Ectodermal cell (in vitro differentiated cells): ENCODE results near the gene MECP2.
"Not testable (repeated sequence)": the region's sequence is repeated elsewhere in the genome, so short reads cannot be mapped to it uniquely, and the experiment has no call there.

ENCODE experiments used
- H3K27ac ChIP-seq: 2 replicates; pipeline ENCODE4 v1.7.0; 2013; ENCODE audit warnings: mild to moderate bottlenecking, low read depth, low read length; ENCODE audit not compliant: insufficient read depth, poor library complexity, severe bottlenecking
- H3K27me3 ChIP-seq: 2 replicates; pipeline ENCODE4 v1.7.0; 2013; ENCODE audit warnings: mild to moderate bottlenecking, low read length; ENCODE audit not compliant: insufficient read depth, control insufficient read depth, poor library complexity, severe bottlenecking
- H3K36me3 ChIP-seq: one replicate; pipeline ENCODE4 v1.7.0; 2013; ENCODE audit warnings: low read length; ENCODE audit not compliant: control insufficient read depth, insufficient read depth
- H3K4me1 ChIP-seq: one replicate; pipeline ENCODE4 v1.7.0; 2013; ENCODE audit warnings: low read length; ENCODE audit not compliant: control insufficient read depth, insufficient read depth
- H3K4me3 ChIP-seq: 2 replicates; pipeline ENCODE4 v1.7.0; 2013; ENCODE audit warnings: low read depth, low read length, control low read depth; ENCODE audit not compliant: insufficient read depth
- H3K9me3 ChIP-seq: 2 replicates; pipeline ENCODE4 v1.7.0; 2013; ENCODE audit warnings: mild to moderate bottlenecking, low read length, moderate library complexity; ENCODE audit not compliant: control insufficient read depth
- WGBS, 2 experiments: methylation state at CpG; one replicate each; pipeline ENCODE4 v1.1.7; 2013; ENCODE audit warnings: missing lambda C conversion rate in 2 of 2; 5-methylcytosine and 5-hydroxymethylcytosine counted together

Gene MECP2

GRCh38 chrX:153999359-154000037 lies 98.0 kb downstream of the MECP2 start:
- H3K27me3 ChIP-seq = no peaks in the 10 kb centered on the region
- no peaks in the 10 kb centered on the region for H3K9me3 ChIP-seq
- no peaks in the 10 kb centered on the region for H3K36me3 ChIP-seq
- H3K27ac ChIP-seq = no peak overlapping the region
- H3K4me3 ChIP-seq = no peak overlapping the region
- WGBS, 2 experiments = 68 to 73% methylated on average over 15 to 19 of the region's 19 CpGs
- H3K4me1 ChIP-seq = peaks cover 3% of the 10 kb centered on the region

- no peak overlapping the region for H3K4me3 ChIP-seq
- no peak overlapping the region for H3K27ac ChIP-seq
- H3K9me3 ChIP-seq = no peaks in the 10 kb centered on the region
- H3K4me1 ChIP-seq = no peaks in the 10 kb centered on the region
- WGBS, 2 experiments = 91 to 97% methylated on average over 8 of the region's 8 CpGs
- H3K27me3 ChIP-seq = no peaks in the 10 kb centered on the region
- H3K36me3 ChIP-seq = no peaks in the 10 kb centered on the region
Observed at GRCh38 chrX:153995504-153995903, 102.0 kb downstream of the MECP2 start.

- not testable (repeated sequence) for H3K9me3 ChIP-seq, H3K4me1 ChIP-seq, H3K36me3 ChIP-seq, H3K27me3 ChIP-seq, H3K27ac ChIP-seq, H3K4me3 ChIP-seq
- WGBS, 2 experiments = 83 to 89% methylated on average over 1 to 3 of the region's 5 CpGs
Observed at GRCh38 chrX:153994398-153994797, 103.1 kb downstream of the MECP2 start.

GRCh38 chrX:153993978-153994377 lies 103.5 kb downstream of the MECP2 start:
- Histone ChIP-seq H3K27ac (no peak overlapping the region), H3K27me3 (no peaks in the 10 kb centered on the region), H3K4me1 (no peaks in the 10 kb centered on the region), H3K4me3 (no peak overlapping the region), H3K9me3 (no peaks in the 10 kb centered on the region), H3K36me3 (no peaks in the 10 kb centered on the region)
- 87 to 89% methylated on average over 10 of the region's 10 CpGs for WGBS, 2 experiments

GRCh38 chrX:153993079-153993478 lies 104.4 kb downstream of the MECP2 start:
- 88 to 91% methylated on average over 12 of the region's 12 CpGs for WGBS, 2 experiments
- Histone ChIP-seq H3K4me3 (no peak overlapping the region), H3K9me3 (no peaks in the 10 kb centered on the region), H3K27ac (no peak overlapping the region), H3K36me3 (no peaks in the 10 kb centered on the region), H3K27me3 (no peaks in the 10 kb centered on the region), H3K4me1 (no peaks in the 10 kb centered on the region)

GRCh38 chrX:153992180-153992579 lies 105.3 kb downstream of the MECP2 start:
- Histone ChIP-seq H3K4me1 (no peaks in the 10 kb centered on the region), H3K36me3 (no peaks in the 10 kb centered on the region), H3K27me3 (no peaks in the 10 kb centered on the region), H3K9me3 (no peaks in the 10 kb centered on the region), H3K4me3 (no peak overlapping the region), H3K27ac (no peak overlapping the region)
- 96 to 97% methylated on average over 7 of the region's 8 CpGs for WGBS, 2 experiments

GRCh38 chrX:153991013-153991580 lies 106.4 kb downstream of the MECP2 start:
- Histone ChIP-seq H3K27me3 (no peaks in the 10 kb centered on the region), H3K4me3 (no peak overlapping the region), H3K36me3 (no peaks in the 10 kb centered on the region), H3K9me3 (no peaks in the 10 kb centered on the region), H3K4me1 (no peaks in the 10 kb centered on the region), H3K27ac (no peak overlapping the region)
- WGBS, 2 experiments = 100% methylated on average over 3 of the region's 3 CpGs

GRCh38 chrX:153989973-153990655 lies 107.4 kb downstream of the MECP2 start:
- WGBS, 2 experiments = 94 to 95% methylated on average over 14 of the region's 14 CpGs
- Histone ChIP-seq H3K4me3 (no peak overlapping the region), H3K36me3 (no peaks in the 10 kb centered on the region), H3K9me3 (no peaks in the 10 kb centered on the region), H3K4me1 (peaks cover 3% of the 10 kb centered on the region), H3K27ac (no peak overlapping the region), H3K27me3 (no peaks in the 10 kb centered on the region)

GRCh38 chrX:153988493-153988892 lies 109.0 kb downstream of the MECP2 start:
- H3K36me3 ChIP-seq = no peaks in the 10 kb centered on the region
- peaks cover 9% of the 10 kb centered on the region for H3K4me1 ChIP-seq
- 95 to 96% methylated on average over 11 of the region's 12 CpGs for WGBS, 2 experiments
- H3K9me3 ChIP-seq = no peaks in the 10 kb centered on the region
- no peak overlapping the region for H3K4me3 ChIP-seq
- H3K27ac ChIP-seq = no peak overlapping the region
- no peaks in the 10 kb centered on the region for H3K27me3 ChIP-seq

- no peaks in the 10 kb centered on the region for H3K36me3 ChIP-seq
Observed at GRCh38 chrX:153984351-153985178, 113.0 kb downstream of the MECP2 start.

More at GRCh38 chrX:153984351-153985178, 113.0 kb downstream of the MECP2 start:
- no peak overlapping the region for H3K4me3 ChIP-seq
- H3K27me3 ChIP-seq = no peaks in the 10 kb centered on the region
- H3K9me3 ChIP-seq = no peaks in the 10 kb centered on the region
- 87 to 91% methylated on average over 19 to 20 of the region's 20 CpGs for WGBS, 2 experiments
- peaks cover 9% of the 10 kb centered on the region for H3K4me1 ChIP-seq
- no peak overlapping the region for H3K27ac ChIP-seq
